ENCODE results near the gene MAP4K3. TPM values are rescaled to one million over a fixed set of nuclear protein-coding genes. Genes with fewer than 3 reads are reported as not detected.
A peak's percentile ranks its signal among the peaks of the same experiment; 100 is the strongest.

The MAP4K3 gene
- total and polyA plus RNA-seq, 5 donors: 18.7 to 50.0 (median 39.5) TPM

- WGBS: 88% methylated on average over 1 of the region's 1 CpG
- peaks cover 1% of the 10 kb centered on the region for H3K4me1 ChIP-seq (ENCODE audit: control insufficient read depth, insufficient read depth, low read length)
Measured at GRCh38 chr2:39424951-39425350, 12.1 kb downstream of the MAP4K3 start.

GRCh38 chr2:39422700-39423099 is 14.4 kb downstream of the MAP4K3 start:
- whole genome bisulfite sequencing: 95% methylated on average over 1 of the region's 1 CpG
- DNase-seq: no peak
- intact Hi-C loops (cut with DNase I): no loop called here
- Histone ChIP-seq H3K27ac (ENCODE audit: low read length) (no peak overlapping the region), H3K27me3 (ENCODE audit: control insufficient read depth, insufficient read depth) (no peaks in the 10 kb centered on the region), H3K4me3 (ENCODE audit: low read length) (no peak overlapping the region), H3K4me1 (ENCODE audit: control insufficient read depth, insufficient read depth, low read length) (peaks cover 7% of the 10 kb centered on the region), H3K9me3 (ENCODE audit: control insufficient read depth, low read length) (no peaks in the 10 kb centered on the region)
- no peak for ATAC-seq

More at GRCh38 chr2:39424951-39425350, 12.1 kb downstream of the MAP4K3 start:
- Histone ChIP-seq H3K9me3 (ENCODE audit: control insufficient read depth, low read length) (no peaks in the 10 kb centered on the region), H3K27ac (ENCODE audit: low read length) (no peak overlapping the region), H3K27me3 (ENCODE audit: control insufficient read depth, insufficient read depth) (no peaks in the 10 kb centered on the region), H3K4me3 (ENCODE audit: low read length) (no peak overlapping the region)
- intact Hi-C loops (cut with DNase I): no loop called here
- ATAC-seq (no peak), DNase-seq (no peak)

DNA sequence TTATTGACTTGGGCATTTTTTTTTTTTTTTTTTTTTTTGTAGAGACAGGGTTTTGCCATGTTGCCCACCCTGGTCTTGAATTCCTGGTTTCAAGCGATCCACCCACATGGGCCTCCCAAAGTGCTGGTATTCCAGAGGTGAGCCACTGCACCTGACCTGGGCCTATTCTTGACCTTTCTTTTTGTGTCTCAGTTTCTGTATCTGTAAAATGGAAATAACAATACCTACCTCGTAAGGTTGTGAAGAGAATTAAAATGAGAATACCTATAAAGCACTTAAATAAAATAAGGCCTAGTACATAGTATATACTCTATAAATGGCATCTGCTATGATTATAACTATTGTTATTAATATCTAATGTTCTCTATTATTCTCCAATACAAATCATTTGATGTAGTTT is 15.7 kb downstream of the MAP4K3 start:
- ATAC-seq (no peak), DNase-seq (no peak)
- intact Hi-C loops (cut with DNase I): no loop called here
- Histone ChIP-seq H3K27ac (ENCODE audit: low read length) (no peak overlapping the region), H3K9me3 (ENCODE audit: control insufficient read depth, low read length) (no peaks in the 10 kb centered on the region), H3K4me1 (ENCODE audit: control insufficient read depth, insufficient read depth, low read length) (peaks cover 8% of the 10 kb centered on the region), H3K27me3 (ENCODE audit: control insufficient read depth, insufficient read depth) (no peaks in the 10 kb centered on the region), H3K4me3 (ENCODE audit: low read length) (no peak overlapping the region)
- 98% methylated on average over 2 of the region's 2 CpGs for WGBS

- intact Hi-C loops (cut with DNase I): no loop called here
- no peak for ATAC-seq
- no peak overlapping the region for H3K4me3 ChIP-seq (ENCODE audit: low read length)
- H3K9me3 ChIP-seq (ENCODE audit: control insufficient read depth, low read length): no peaks in the 10 kb centered on the region
- WGBS: 81% methylated on average over 6 of the region's 6 CpGs
- peaks cover 8% of the 10 kb centered on the region for H3K4me1 ChIP-seq (ENCODE audit: control insufficient read depth, insufficient read depth, low read length)
- DNase-seq: no peak
- H3K27me3 ChIP-seq (ENCODE audit: control insufficient read depth, insufficient read depth): no peaks in the 10 kb centered on the region
- no peak overlapping the region for H3K27ac ChIP-seq (ENCODE audit: low read length)
Measured at GRCh38 chr2:39419282-39420223, 17.5 kb downstream of the MAP4K3 start.

- DNase-seq (no peak), ATAC-seq (no peak)
- H3K4me3 ChIP-seq (ENCODE audit: low read length): no peak overlapping the region
- intact Hi-C loops (cut with DNase I): no loop called here
- H3K4me1 ChIP-seq (ENCODE audit: control insufficient read depth, insufficient read depth, low read length): peaks cover 10% of the 10 kb centered on the region
- H3K9me3 ChIP-seq (ENCODE audit: control insufficient read depth, low read length): no peaks in the 10 kb centered on the region
- H3K27ac ChIP-seq (ENCODE audit: low read length): no peak overlapping the region
- 80% methylated on average over 5 of the region's 5 CpGs for WGBS
- no peaks in the 10 kb centered on the region for H3K27me3 ChIP-seq (ENCODE audit: control insufficient read depth, insufficient read depth)
Measured at GRCh38 chr2:39418491-39418890, 18.6 kb downstream of the MAP4K3 start.

DNA sequence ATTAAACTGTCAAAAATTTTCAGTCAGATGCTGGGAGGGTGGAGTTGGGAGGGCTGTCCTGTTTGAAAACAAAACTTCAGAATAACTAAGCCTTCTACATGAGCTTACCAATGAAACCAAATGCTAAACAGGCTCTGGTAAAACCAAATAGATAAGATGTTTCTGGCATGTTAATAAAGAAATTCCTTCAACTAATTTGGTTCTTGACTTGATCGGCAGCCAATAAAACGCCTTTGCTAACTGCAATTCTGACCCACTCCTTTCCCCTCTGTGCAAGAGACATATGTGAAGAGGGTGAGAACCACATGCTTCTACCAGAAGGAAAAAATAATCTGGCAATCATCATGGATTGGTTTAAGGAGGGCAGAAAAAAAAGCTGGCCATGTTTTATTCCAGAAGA is 20.9 kb downstream of the MAP4K3 start:
- peak in 1 of 2 donors; percentile 47 for ATAC-seq

GRCh38 chr2:39413063-39413737 is 23.9 kb downstream of the MAP4K3 start:
- H3K27me3 ChIP-seq (ENCODE audit: control insufficient read depth, insufficient read depth): no peaks in the 10 kb centered on the region
- WGBS: 77% methylated on average over 4 of the region's 4 CpGs

More for the DNA sequence above, 20.9 kb downstream of the MAP4K3 start:
- DNase-seq: no peak
- no peak overlapping the region for H3K4me3 ChIP-seq (ENCODE audit: low read length)
- H3K27me3 ChIP-seq (ENCODE audit: control insufficient read depth, insufficient read depth): no peaks in the 10 kb centered on the region
- intact Hi-C loops (cut with DNase I): no loop called here
- no peaks in the 10 kb centered on the region for H3K9me3 ChIP-seq (ENCODE audit: control insufficient read depth, low read length)
- WGBS: 31% methylated on average over 2 of the region's 2 CpGs
- peaks cover 9% of the 10 kb centered on the region for H3K4me1 ChIP-seq (ENCODE audit: control insufficient read depth, insufficient read depth, low read length)
- no peak overlapping the region for H3K27ac ChIP-seq (ENCODE audit: low read length)

DNA sequence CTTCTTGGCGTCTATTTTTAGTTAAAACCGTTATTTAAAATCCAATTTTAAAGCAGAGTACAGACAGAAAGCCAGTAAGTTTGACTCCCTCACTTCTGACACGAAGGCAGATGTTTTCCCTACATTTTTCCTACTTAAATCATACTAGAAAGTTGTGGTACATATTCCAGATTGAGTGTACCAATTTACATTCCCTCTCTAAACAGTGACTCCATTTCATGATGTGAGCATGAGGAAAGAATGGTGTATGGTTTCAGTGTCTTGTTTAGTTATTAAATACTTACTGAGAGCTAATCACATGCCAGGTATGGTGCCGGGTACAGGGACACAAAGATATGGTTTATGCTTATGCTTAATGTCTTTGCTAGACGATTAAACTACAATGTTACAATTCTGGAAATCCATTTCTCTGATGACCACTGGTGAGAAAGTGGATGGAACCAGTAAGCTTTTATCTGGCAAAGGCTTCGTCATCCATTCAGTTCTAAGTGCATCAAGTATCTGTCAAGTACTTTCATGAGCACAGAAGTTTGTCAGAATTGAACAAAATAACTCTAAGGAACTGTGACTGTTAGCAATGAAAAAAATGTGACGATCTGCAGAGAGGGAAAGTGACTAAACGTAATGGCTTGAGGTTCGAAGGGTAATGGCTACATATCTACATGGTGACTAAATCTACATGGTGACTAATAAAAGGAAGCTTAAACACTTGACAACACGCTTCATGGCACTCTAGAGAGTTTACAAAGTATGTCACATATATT is 25.7 kb downstream of the MAP4K3 start:
- no peaks in the 10 kb centered on the region for H3K27me3 ChIP-seq (ENCODE audit: control insufficient read depth, insufficient read depth)
- DNase-seq (no peak), ATAC-seq (no peak)
- intact Hi-C loops (cut with DNase I): no loop called here
- no peak overlapping the region for H3K4me3 ChIP-seq (ENCODE audit: low read length)
- no peak overlapping the region for H3K27ac ChIP-seq (ENCODE audit: low read length)
- 61% methylated on average over 10 of the region's 10 CpGs for WGBS
- no peaks in the 10 kb centered on the region for H3K9me3 ChIP-seq (ENCODE audit: control insufficient read depth, low read length)
- peaks cover 11% of the 10 kb centered on the region for H3K4me1 ChIP-seq (ENCODE audit: control insufficient read depth, insufficient read depth, low read length)

More at GRCh38 chr2:39413063-39413737, 23.9 kb downstream of the MAP4K3 start:
- DNase-seq (no peak), ATAC-seq (no peak)
- Histone ChIP-seq H3K4me3 (ENCODE audit: low read length) (no peak overlapping the region), H3K9me3 (ENCODE audit: control insufficient read depth, low read length) (no peaks in the 10 kb centered on the region), H3K4me1 (ENCODE audit: control insufficient read depth, insufficient read depth, low read length) (peaks cover 10% of the 10 kb centered on the region), H3K27ac (ENCODE audit: low read length) (no peak overlapping the region)
- intact Hi-C loops (cut with DNase I): no loop called here

GRCh38 chr2:39409697-39410389 is 27.2 kb downstream of the MAP4K3 start:
- ATAC-seq: peak in 1 of 2 donors; percentile 42
- no peak overlapping the region for H3K4me3 ChIP-seq (ENCODE audit: low read length)
- no peak for DNase-seq
- 71% methylated on average over 3 of the region's 3 CpGs for WGBS
- H3K27ac ChIP-seq (ENCODE audit: low read length): no peak overlapping the region
- no peaks in the 10 kb centered on the region for H3K9me3 ChIP-seq (ENCODE audit: control insufficient read depth, low read length)
- intact Hi-C loops (cut with DNase I): no loop called here
- H3K4me1 ChIP-seq (ENCODE audit: control insufficient read depth, insufficient read depth, low read length): peaks cover 14% of the 10 kb centered on the region
- no peaks in the 10 kb centered on the region for H3K27me3 ChIP-seq (ENCODE audit: control insufficient read depth, insufficient read depth)

GRCh38 chr2:39408351-39409136 is 28.5 kb downstream of the MAP4K3 start:
- ATAC-seq (no peak), DNase-seq (no peak)
- intact Hi-C loops (cut with DNase I): no loop called here
- H3K27ac ChIP-seq (ENCODE audit: low read length): no peak overlapping the region
- H3K4me3 ChIP-seq (ENCODE audit: low read length): no peak overlapping the region
- H3K4me1 ChIP-seq (ENCODE audit: control insufficient read depth, insufficient read depth, low read length): peaks cover 20% of the 10 kb centered on the region
- 63% methylated on average over 3 of the region's 3 CpGs for WGBS
- H3K9me3 ChIP-seq (ENCODE audit: control insufficient read depth, low read length): no peaks in the 10 kb centered on the region
- H3K27me3 ChIP-seq (ENCODE audit: control insufficient read depth, insufficient read depth): no peaks in the 10 kb centered on the region

Data from right cardiac atrium (tissue), 5 donors.